NCI-H146 (cell line): ENCODE data around the gene SHROOM2.

ENCODE experiments used
- DNase-seq: peaks from one replicate; lab custom pipeline; 2025; lab: John Stamatoyannopoulos, UW

The SHROOM2 gene

GRCh38 chrX:9940421-9940820 is 154.2 kb downstream of the SHROOM2 start:
- DNase-seq = no peak

GRCh38 chrX:9942086-9942485 is 155.9 kb downstream of the SHROOM2 start:
- DNase-seq = no peak

GRCh38 chrX:9943420-9943819 is 157.2 kb downstream of the SHROOM2 start:
- DNase-seq = no peak

- no peak for DNase-seq
These were observed 161.0 kb downstream of the SHROOM2 start for GRCh38 chrX:9947131-9947794.

GRCh38 chrX:9948406-9948805 is 162.2 kb downstream of the SHROOM2 start:
- no peak for DNase-seq

GRCh38 chrX:9952300-9952699 is 166.1 kb downstream of the SHROOM2 start:
- no peak for DNase-seq

GRCh38 chrX:9953396-9953795 is 167.2 kb downstream of the SHROOM2 start:
- no peak for DNase-seq

GRCh38 chrX:9955506-9955905 is 169.3 kb downstream of the SHROOM2 start:
- DNase-seq = no peak

GRCh38 chrX:9957743-9958142 is 171.5 kb downstream of the SHROOM2 start:
- no peak for DNase-seq

- DNase-seq = no peak
These were observed 172.0 kb downstream of the SHROOM2 start for GRCh38 chrX:9958183-9958582.

- DNase-seq = no peak
These were observed 175.5 kb downstream of the SHROOM2 start for GRCh38 chrX:9961750-9962149.

GRCh38 chrX:9966775-9967408 is 180.7 kb downstream of the SHROOM2 start, which contains the start of gene CLDN34:
CLDN34 (plus strand) TSS chrX:9967358; CDS start chrX:9967358, 0 bp downstream.
- no peak for DNase-seq

GRCh38 chrX:9977635-9978034 is 191.4 kb downstream of the SHROOM2 start:
- no peak for DNase-seq

- no peak for DNase-seq
These were observed 194.2 kb downstream of the SHROOM2 start for GRCh38 chrX:9980401-9980800.

GRCh38 chrX:9980927-9981326 is 194.7 kb downstream of the SHROOM2 start:
- no peak for DNase-seq

- no peak for DNase-seq
These were observed 197.2 kb downstream of the SHROOM2 start for GRCh38 chrX:9983441-9983840.

GRCh38 chrX:9983846-9984245 is 197.6 kb downstream of the SHROOM2 start:
- DNase-seq = peak; percentile 29

- DNase-seq = peak; percentile 3
These were observed 202.5 kb downstream of the SHROOM2 start for GRCh38 chrX:9988762-9989161.

GRCh38 chrX:9992061-9992460 is 205.8 kb downstream of the SHROOM2 start:
- DNase-seq = no peak

- DNase-seq = no peak
These were observed 206.5 kb downstream of the SHROOM2 start for GRCh38 chrX:9992724-9993123.

- peak; percentile 76 for DNase-seq
These were observed 209.7 kb downstream of the SHROOM2 start for GRCh38 chrX:9995855-9996339.

GRCh38 chrX:9997041-9997440 is 210.8 kb downstream of the SHROOM2 start:
- DNase-seq = no peak

GRCh38 chrX:9997524-9997923 is 211.3 kb downstream of the SHROOM2 start:
- DNase-seq = no peak
